ENCODE results near the gene PIK3R5.

The PIK3R5 gene

DNA sequence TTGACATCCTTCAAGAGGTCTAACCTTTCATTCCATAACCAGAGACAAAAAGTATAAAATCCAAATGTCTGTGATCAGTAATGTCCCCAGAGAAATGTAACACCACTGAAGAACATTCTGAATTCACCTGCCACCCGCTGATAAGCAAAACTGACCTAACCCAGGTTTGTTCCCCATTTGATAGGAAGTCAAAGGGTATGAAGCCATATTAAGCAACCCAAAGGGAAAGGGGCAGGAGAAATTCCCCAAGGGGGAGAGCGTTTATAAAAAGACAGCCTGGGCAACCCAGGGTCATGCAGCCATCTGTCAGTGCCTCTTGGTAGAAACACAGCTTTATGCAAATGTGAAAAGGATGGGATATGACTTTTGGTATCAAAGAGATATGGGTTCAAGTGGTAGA lies 67.4 kb downstream of the PIK3R5 start:
- no peaks in the 10 kb centered on the region for H3K27me3 ChIP-seq (ENCODE audit: insufficient read depth, low read depth)
- no peaks in the 10 kb centered on the region for H3K36me3 ChIP-seq (ENCODE audit: insufficient read depth)
- TF ChIP-seq, protein P1, sequence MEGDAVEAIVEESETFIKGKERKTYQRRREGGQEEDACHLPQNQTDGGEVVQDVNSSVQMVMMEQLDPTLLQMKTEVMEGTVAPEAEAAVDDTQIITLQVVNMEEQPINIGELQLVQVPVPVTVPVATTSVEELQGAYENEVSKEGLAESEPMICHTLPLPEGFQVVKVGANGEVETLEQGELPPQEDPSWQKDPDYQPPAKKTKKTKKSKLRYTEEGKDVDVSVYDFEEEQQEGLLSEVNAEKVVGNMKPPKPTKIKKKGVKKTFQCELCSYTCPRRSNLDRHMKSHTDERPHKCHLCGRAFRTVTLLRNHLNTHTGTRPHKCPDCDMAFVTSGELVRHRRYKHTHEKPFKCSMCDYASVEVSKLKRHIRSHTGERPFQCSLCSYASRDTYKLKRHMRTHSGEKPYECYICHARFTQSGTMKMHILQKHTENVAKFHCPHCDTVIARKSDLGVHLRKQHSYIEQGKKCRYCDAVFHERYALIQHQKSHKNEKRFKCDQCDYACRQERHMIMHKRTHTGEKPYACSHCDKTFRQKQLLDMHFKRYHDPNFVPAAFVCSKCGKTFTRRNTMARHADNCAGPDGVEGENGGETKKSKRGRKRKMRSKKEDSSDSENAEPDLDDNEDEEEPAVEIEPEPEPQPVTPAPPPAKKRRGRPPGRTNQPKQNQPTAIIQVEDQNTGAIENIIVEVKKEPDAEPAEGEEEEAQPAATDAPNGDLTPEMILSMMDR (conservative IDR thresholded peaks at IDR 0.05; ENCODE audit: low read depth, low read length): no peak
- no peak overlapping the region for H3K4me3 ChIP-seq (IDR thresholded peaks at IDR 0.05; ENCODE audit: insufficient read depth, low read depth, low read length)
- H3K4me2 ChIP-seq: no peak overlapping the region
- H3K27ac ChIP-seq: no peak overlapping the region
- H4K20me1 ChIP-seq (ENCODE audit: insufficient read depth): no peaks in the 10 kb centered on the region
- no peaks in the 10 kb centered on the region for H3K4me1 ChIP-seq (ENCODE audit: low read depth, poor library complexity, severe bottlenecking)
- H2AFZ ChIP-seq (ENCODE audit: low read depth): no peak overlapping the region
- H3K79me2 ChIP-seq (ENCODE audit: insufficient read depth, low read depth): no peaks in the 10 kb centered on the region
- H3K9ac ChIP-seq: no peak overlapping the region

DNA sequence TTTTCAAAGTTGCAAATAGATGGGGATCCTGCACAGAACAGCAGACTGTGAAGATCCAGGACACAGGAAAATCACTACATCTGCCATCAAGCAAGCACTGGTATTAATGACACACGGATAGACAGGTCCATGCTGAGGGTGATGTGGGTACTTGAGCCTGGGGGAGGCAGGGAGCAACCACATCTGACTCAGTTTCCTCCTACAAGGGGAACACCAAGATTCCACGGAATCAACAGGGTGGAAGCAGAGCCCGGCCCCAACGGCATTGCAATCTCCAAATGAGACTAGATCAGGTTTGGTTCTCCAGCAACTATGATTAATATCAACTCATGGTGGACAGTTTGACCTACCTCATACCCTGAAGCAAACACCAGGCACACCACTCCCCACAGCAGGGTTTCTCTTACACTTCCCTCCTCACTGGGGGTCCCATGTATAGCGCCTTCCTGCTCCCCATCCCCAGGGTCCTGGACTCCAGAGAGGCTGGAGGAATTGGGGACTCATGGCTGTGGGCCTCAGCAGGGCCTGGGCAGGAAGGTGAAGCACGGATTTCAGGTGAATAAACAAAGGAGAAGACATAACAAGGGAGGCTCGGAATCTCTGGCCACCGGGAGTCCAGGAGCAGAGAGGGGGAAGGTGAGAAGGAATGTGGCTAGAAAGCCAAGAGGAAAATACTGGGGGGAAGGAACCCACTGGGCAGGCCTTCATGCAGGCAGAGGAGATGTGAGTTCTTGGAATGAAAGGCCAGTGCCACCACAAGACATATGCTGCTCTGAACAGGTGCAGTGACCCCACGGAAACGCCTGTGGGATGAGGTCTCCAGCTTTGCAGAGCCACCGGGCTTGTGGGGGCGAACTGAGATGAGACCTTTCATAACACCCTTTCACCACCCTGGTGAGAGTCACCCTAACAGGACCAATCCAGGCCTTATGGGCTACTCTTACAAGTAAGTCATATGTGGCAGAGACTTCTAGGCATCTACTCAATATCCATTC lies 68.6 kb downstream of the PIK3R5 start:
- H3K4me3 ChIP-seq (IDR thresholded peaks at IDR 0.05; ENCODE audit: insufficient read depth, low read depth, low read length): no peak overlapping the region
- no peaks in the 10 kb centered on the region for H3K4me1 ChIP-seq (ENCODE audit: low read depth, poor library complexity, severe bottlenecking)
- H3K36me3 ChIP-seq (ENCODE audit: insufficient read depth): no peaks in the 10 kb centered on the region
- no peak overlapping the region for H2AFZ ChIP-seq (ENCODE audit: low read depth)
- H3K79me2 ChIP-seq (ENCODE audit: insufficient read depth, low read depth): no peaks in the 10 kb centered on the region
- H3K4me2 ChIP-seq: no peak overlapping the region
- H4K20me1 ChIP-seq (ENCODE audit: insufficient read depth): no peaks in the 10 kb centered on the region
- no peaks in the 10 kb centered on the region for H3K27me3 ChIP-seq (ENCODE audit: insufficient read depth, low read depth)
- TF ChIP-seq, protein P1 (conservative IDR thresholded peaks at IDR 0.05; ENCODE audit: low read depth, low read length): no peak
- H3K27ac ChIP-seq: no peak overlapping the region
- no peak overlapping the region for H3K9ac ChIP-seq

DNA sequence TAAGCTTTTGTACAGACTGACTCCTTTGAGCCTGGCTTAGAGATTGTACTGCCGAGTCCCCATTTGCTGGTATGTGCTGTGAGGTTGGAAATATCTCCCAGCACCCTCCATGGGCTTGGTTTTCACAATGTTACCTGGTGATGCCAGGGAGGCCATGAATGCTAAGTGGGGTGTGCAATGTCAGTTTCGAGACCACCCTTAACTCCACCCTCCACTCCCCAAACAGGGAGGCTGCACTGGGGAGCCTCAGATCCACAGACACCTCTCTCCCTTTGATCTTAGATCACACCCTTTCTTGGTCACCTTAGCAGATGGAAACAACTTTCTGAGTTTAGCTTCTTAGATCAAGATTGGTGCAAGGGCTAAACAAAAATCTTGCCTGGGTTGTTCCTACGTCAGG lies 69.4 kb downstream of the PIK3R5 start:
- no peaks in the 10 kb centered on the region for H3K4me1 ChIP-seq (ENCODE audit: low read depth, poor library complexity, severe bottlenecking)
- no peaks in the 10 kb centered on the region for H3K79me2 ChIP-seq (ENCODE audit: insufficient read depth, low read depth)
- H3K4me3 ChIP-seq (IDR thresholded peaks at IDR 0.05; ENCODE audit: insufficient read depth, low read depth, low read length): no peak overlapping the region
- H3K36me3 ChIP-seq (ENCODE audit: insufficient read depth): no peaks in the 10 kb centered on the region
- TF ChIP-seq, protein P1 (conservative IDR thresholded peaks at IDR 0.05; ENCODE audit: low read depth, low read length): no peak
- H3K27ac ChIP-seq: no peak overlapping the region
- no peak overlapping the region for H2AFZ ChIP-seq (ENCODE audit: low read depth)
- H4K20me1 ChIP-seq (ENCODE audit: insufficient read depth): no peaks in the 10 kb centered on the region
- H3K4me2 ChIP-seq: no peak overlapping the region
- no peaks in the 10 kb centered on the region for H3K27me3 ChIP-seq (ENCODE audit: insufficient read depth, low read depth)
- H3K9ac ChIP-seq: no peak overlapping the region

DNA sequence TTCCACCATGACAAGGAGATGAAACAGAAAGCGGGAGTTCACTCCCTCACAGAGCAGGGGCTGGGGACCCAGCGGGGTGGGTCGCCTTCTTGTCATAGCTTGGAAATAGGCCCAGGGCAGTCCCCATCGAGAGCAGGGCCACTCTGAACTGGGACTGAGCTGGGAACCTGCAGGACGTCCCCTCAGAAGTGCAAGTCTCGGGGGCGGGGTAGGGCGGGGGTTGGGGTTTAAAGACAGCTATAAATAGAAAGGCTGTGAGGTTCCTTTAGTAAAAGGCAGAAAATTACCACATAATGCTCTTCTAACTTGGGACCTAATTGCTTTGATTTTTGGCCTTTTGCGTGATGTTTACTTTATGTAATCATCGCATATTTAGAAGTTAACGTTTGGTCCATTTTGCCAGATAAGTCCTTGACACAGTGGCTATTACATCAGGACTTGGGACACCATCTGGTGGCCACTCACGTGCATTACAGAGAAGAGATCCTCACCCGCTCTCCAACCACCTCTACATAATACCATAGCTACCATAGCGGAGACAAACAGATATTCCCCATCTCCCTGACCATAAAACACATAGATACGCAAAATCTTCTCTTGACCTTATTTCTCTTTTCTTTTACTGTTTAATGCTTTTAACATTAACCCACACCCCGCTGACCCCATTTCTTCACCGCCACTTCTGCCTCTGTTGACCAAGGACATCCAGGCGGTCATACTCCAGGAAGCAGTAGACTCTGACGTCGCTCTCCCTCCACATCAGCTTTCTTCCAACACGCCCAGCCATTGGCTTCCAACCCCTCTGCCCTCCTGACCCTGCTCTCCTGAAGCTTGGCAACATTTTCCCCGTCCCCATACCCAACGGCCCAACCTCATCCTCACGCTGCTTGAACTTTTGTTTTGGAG lies 70.6 kb downstream of the PIK3R5 start:
- Histone ChIP-seq H3K36me3 (ENCODE audit: insufficient read depth) (no peaks in the 10 kb centered on the region), H3K27me3 (ENCODE audit: insufficient read depth, low read depth) (no peaks in the 10 kb centered on the region), H3K4me2 (no peak overlapping the region), H3K27ac (no peak overlapping the region), H4K20me1 (ENCODE audit: insufficient read depth) (no peaks in the 10 kb centered on the region), H3K4me3 (IDR thresholded peaks at IDR 0.05; ENCODE audit: insufficient read depth, low read depth, low read length) (no peak overlapping the region), H3K4me1 (ENCODE audit: low read depth, poor library complexity, severe bottlenecking) (no peaks in the 10 kb centered on the region), H3K9ac (no peak overlapping the region), H2AFZ (ENCODE audit: low read depth) (no peak overlapping the region), H3K79me2 (ENCODE audit: insufficient read depth, low read depth) (no peaks in the 10 kb centered on the region)
- TF ChIP-seq, protein P1 (conservative IDR thresholded peaks at IDR 0.05; ENCODE audit: low read depth, low read length): 0 out of 2 replicates have a peak, but pooled peaks have one; percentile 22

Data from KMS-11 (cell line).